Limb (tissue), 2 donors: Measurements from ENCODE around the gene MRPL42.
A peak's percentile ranks its signal among the peaks of the same experiment; 100 is the strongest.
"Not testable (repeated sequence)": the region's sequence is repeated elsewhere in the genome, so short reads cannot be mapped to it uniquely, and the experiment has no call there.

Source experiments
- DNase-seq, 2 donors: peaks; one replicate each; pipeline ENCODE4 v3.0.0-alpha.2; 2016; ENCODE audit errors: extremely low spot score in 2 of 2

Gene MRPL42

GRCh38 chr12:93467351-93468007, at the start of gene MRPL42:
Gene MRPL42 (plus strand): TSS chr12:93467514. CDS start chr12:93469286, 1,772 bp downstream.
- peak; percentile 89 to 97 for DNase-seq

DNA sequence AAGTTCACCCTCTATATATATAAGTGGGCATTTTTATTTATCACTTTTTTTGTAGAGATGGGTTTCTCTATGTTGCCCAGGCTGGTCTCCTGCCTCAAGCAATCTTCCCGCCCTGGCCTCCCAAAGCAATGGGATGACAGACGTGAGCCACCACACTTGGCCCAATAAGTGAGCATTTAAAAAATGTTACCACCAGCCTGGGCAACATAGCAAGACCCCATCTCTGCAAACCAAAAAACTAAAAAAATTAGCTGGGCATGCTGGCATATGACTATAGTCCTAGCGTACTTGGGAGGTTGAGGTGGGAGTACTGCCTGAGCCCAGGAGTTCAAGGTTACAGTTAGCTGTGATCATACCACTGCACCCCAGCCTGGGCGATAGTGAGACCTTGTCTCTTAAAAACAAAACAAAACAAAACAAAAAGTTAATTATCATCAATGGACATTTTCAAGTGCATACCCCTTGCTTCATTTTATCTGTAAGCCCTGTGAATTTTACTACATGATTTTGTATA, 49.3 kb upstream of the MRPL42 start:
- DNase-seq, result no peak

DNA sequence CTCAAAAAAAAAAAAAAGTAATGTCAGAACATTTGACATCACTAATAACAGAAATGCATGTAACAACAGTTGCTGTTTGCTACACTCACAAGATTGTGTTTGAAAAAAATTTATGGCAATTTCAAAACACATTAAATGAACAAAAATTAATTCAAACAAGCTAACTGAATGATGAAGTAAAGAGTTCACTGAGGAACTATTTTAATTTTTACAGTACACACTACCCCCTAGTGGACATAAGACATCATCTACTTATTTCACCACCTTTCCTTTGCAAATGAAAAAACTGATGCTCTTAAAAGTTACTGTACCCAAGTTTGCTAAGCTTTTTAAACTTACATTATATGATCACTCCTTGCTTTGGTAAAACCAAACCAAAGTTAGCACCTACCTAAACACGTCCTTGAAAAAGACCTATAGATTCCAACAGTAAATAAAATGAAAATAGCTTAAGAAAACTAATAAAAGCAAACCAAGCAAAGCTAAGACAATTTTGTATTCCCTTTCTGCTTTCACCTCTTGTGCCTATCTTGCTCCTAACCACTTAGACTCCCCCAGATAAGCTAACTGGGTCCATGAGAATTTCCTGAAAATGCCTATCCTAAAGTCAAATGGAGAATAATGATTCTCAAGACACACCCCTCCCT, 47.8 kb upstream of the MRPL42 start:
- peak in 1 of 2 donors; percentile 77 for DNase-seq

DNA sequence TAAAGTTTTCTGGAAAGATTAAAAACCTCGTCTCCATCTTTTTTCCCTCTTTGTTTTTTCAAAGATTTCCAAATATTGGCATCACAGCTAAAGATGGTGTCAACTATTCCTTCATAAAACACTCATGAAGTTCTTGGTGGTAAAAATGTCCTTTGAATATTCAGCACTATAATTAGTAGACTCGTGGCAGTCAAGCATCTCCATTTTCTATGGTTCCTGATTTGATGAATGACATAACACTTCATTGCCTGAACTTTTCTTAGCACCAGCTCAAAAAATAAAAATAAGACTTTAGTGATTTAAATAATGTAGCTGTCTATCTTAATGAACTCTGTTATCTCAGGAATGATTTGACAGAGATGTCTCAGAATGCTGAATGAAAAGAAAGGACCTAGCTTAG, 45.3 kb upstream of the MRPL42 start:
- DNase-seq, result no peak

- DNase-seq, result peak in 1 of 2 donors; percentile 20
These were observed 41.4 kb upstream of the MRPL42 start for GRCh38 chr12:93425736-93426411.

GRCh38 chr12:93426412-93426805, 40.9 kb upstream of the MRPL42 start:
- DNase-seq, result no peak

GRCh38 chr12:93427779-93428564, 39.3 kb upstream of the MRPL42 start:
- no peak for DNase-seq

DNA sequence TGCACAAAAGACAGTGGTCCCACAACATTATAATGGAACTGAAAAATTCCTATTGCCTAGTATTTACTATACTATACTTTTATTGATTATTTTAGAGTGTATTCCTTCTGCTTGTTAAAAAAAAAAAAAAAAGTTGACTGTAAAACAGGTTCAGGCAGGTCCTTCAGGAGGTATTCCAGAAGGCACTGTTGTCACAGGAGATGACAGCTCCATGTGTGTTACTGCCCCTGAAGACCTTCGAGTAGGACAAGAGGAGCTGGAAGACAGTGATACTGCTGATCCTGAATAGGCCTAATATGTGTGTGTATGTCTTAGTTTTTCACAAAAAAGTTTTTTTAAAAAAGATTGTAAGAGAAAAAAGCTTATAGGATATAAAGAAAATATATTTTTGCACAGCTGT, 37.9 kb upstream of the MRPL42 start:
- DNase-seq, result no peak

GRCh38 chr12:93429852-93430251, 37.5 kb upstream of the MRPL42 start:
- DNase-seq, result no peak

DNA sequence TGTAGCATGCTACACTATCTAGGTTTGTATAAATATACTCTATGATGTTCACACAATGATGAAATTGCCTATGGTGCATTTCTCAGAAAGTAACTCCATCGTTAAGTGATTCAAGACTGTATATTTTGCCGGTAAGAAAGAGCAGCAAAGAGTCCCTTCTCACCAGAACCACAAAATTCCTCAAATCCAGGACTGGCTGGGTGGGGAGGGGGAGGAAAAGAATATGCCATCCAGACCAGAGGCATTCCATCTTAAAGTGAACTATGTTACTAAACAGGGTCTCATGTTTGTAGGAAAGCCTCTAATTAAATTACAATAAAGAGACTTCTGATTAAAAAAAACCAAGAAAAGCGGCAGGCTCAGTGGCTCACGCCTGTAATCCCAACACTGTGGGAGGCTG, 37.0 kb upstream of the MRPL42 start:
- DNase-seq, result no peak

DNA sequence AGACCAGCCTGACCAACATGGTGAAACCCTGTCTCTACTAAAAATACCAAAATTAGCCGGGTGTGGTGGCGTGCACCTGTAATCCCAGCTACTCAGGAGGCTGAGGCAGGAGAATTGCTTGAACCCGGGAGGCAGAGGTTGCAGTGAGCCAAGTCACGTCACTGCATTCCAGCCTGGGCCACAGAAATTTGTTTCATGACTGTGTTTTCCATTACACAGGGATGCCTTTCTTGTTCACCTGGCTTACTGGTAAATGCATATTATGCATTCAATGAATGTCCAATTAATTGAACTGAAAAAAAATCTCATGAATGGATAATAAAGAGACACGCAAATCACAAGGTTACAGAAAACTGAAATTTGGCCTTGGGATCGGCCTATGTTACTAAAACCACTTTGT, 35.3 kb upstream of the MRPL42 start:
- not testable (repeated sequence) for DNase-seq

GRCh38 chr12:93434256-93434865, 33.0 kb upstream of the MRPL42 start:
- no peak for DNase-seq

GRCh38 chr12:93438266-93439050, 28.9 kb upstream of the MRPL42 start:
- no peak for DNase-seq

GRCh38 chr12:93440043-93440835, 27.1 kb upstream of the MRPL42 start:
- DNase-seq, result no peak

DNA sequence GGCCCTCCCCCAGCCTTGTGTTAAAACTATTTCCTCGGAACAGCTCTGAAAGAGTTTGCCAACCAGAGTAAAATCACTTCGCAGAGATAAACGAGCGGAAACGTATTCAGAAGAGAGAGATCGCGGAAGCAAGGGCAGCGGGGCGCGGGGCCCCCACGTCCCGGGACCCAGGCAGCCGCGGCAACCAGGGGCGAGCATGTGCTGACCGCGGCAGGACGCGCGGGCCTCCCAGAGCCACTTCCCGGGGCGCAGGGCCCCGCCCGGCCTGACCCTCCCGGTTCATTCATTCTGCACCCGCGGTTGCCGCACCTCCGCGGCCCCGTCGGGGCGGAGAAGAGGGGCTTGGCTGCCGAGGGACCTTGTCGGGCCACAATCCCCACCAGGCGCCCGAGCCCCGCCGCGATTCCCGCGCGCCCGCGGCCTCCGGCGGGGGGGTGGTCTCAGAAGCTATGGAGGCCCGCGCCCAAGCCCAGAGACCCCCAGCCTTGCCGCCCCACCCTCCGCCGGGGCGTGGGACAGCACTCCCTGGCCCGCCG, 26.2 kb upstream of the MRPL42 start:
- no peak for DNase-seq

- peak; percentile 95 to 99 for DNase-seq
These were observed 25.5 kb upstream of the MRPL42 start, which contains the start of gene UBE2N for GRCh38 chr12:93441617-93442410. Gene UBE2N (minus strand): TSS chr12:93441947. CDS start chr12:93441884, 63 bp downstream.

- DNase-seq, result no peak
These were observed 24.6 kb upstream of the MRPL42 start for GRCh38 chr12:93442411-93443340.
